Coronary artery (tissue), 2 donors: Measurements from ENCODE around the gene MAD1L1.
"Not testable (repeated sequence)": the region's sequence is repeated elsewhere in the genome, so short reads cannot be mapped to it uniquely, and the experiment has no call there.

Experiments
- DNase-seq: peaks from one replicate; pipeline ENCODE4 v3.0.0-alpha.2; 2017; ENCODE audit warnings: low spot score
- H3K27ac ChIP-seq, 2 donors: fragments of 200-600 bp; sonication (generic); one replicate each; pipeline ENCODE4 v1.5.1; 2016 to 2019
- H3K4me3 ChIP-seq: fragments of 200-600 bp; sonication (generic); 2 replicates; pipeline ENCODE4 v1.5.1; 2016; ENCODE audit warnings: mild to moderate bottlenecking, moderate library complexity
- TF ChIP-seq, protein P1 (sequence below): fragments of 200-600 bp; sonication (generic); IDR thresholded peaks from one replicate; pipeline ENCODE4 v1.5.1; 2019; ENCODE audit warnings: antibody characterized with exemption

The MAD1L1 gene

DNA sequence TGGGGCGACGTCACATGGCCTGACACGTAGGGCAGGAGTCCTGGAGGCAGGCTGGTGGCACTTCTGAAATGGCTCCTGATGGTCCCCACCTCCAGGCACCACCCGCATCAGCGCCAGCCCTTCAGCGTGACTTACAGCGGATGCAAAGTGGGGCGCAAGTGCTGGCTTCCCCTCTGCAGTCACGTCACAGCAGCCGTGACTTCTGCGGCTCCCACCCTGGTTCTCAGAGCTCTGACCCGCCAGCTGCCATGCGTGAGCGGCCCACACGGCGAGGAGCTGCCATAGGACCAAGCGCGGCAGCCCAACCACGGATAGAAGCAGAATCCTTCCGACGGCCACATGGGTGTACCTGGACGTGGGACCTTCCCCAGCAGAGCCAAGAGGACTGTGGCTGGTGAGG, 403.6 kb downstream of the MAD1L1 start:
- no peak for DNase-seq
- TF ChIP-seq, protein P1, sequence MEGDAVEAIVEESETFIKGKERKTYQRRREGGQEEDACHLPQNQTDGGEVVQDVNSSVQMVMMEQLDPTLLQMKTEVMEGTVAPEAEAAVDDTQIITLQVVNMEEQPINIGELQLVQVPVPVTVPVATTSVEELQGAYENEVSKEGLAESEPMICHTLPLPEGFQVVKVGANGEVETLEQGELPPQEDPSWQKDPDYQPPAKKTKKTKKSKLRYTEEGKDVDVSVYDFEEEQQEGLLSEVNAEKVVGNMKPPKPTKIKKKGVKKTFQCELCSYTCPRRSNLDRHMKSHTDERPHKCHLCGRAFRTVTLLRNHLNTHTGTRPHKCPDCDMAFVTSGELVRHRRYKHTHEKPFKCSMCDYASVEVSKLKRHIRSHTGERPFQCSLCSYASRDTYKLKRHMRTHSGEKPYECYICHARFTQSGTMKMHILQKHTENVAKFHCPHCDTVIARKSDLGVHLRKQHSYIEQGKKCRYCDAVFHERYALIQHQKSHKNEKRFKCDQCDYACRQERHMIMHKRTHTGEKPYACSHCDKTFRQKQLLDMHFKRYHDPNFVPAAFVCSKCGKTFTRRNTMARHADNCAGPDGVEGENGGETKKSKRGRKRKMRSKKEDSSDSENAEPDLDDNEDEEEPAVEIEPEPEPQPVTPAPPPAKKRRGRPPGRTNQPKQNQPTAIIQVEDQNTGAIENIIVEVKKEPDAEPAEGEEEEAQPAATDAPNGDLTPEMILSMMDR = no peak
- H3K27ac ChIP-seq = no peak overlapping the region

GRCh38 chr7:1828170-1828569, 404.6 kb downstream of the MAD1L1 start:
- not testable (repeated sequence) for DNase-seq, H3K4me3 ChIP-seq, H3K27ac ChIP-seq

More for the DNA sequence above, 403.6 kb downstream of the MAD1L1 start:
- no peak overlapping the region for H3K4me3 ChIP-seq

- peak; percentile 24 for DNase-seq
- not testable (repeated sequence) for H3K27ac ChIP-seq, H3K4me3 ChIP-seq
These were observed 405.2 kb downstream of the MAD1L1 start for GRCh38 chr7:1827521-1827981.

DNA sequence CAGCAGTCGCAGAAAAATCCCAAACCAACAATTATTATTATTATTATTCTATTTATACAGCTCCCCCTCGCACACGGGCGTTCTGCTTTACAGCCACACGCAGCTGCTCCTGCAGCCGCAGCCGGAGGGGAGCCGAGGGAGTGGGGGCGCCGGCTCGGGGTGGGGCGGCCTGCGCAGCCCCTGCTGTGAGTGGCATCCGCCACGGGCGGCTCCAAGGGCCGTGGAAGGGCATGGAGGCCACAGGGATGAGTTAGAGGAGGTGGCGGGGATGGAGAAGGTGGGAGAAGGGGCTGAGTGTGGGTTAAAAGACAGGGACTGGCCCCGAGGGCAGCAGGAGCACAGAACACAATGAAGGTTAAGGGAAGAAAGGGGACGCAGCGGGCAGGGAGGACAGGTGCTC, 405.8 kb downstream of the MAD1L1 start:
- DNase-seq, H3K4me3 ChIP-seq, H3K27ac ChIP-seq: not testable (repeated sequence)

GRCh38 chr7:1825897-1826741, 406.6 kb downstream of the MAD1L1 start:
- TF ChIP-seq, protein P1 = no peak
- no peak overlapping the region for H3K4me3 ChIP-seq
- no peak overlapping the region for H3K27ac ChIP-seq
- DNase-seq = peak; percentile 67

GRCh38 chr7:1825647-1825896, 407.2 kb downstream of the MAD1L1 start:
- not testable (repeated sequence) for H3K27ac ChIP-seq, H3K4me3 ChIP-seq
- peak; percentile 38 for DNase-seq

DNA sequence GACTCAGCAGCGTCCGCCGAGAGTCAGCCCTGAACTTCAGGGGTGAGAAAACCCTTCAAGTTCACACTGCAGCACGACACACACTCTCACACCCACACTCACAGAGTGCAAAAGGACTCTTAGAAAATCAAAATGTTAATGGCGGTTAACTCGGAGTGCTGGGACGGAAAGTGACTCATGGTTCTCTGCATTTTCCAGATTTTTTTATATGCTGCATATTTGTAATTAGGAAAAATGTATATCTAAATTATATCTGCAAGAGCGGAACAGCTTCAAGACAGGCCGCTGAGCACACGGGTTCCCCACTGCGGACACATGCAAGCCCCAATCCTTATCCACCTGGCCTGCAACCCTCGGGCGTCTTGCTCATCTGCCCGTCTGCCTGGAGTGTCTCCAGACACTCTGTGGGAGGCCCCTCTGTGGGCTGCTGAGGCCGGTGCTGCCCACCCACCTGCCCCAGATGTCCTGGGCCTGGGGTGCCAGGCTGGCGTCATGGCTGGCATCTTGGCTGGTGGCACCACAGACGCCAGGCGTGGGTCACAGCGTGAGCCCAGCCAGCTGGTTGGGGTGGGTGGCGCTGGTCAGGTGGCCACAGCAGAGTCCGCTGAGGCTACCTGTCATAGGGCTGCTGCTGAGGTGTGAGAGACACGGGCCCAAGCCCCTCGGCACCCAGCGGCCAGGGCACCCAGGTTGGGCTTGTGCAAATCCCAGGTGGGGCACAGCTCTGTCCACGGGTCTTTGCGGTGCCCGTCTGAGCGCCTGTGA, 407.7 kb downstream of the MAD1L1 start:
- H3K27ac ChIP-seq, H3K4me3 ChIP-seq: not testable (repeated sequence)
- DNase-seq = peak; percentile 26

DNA sequence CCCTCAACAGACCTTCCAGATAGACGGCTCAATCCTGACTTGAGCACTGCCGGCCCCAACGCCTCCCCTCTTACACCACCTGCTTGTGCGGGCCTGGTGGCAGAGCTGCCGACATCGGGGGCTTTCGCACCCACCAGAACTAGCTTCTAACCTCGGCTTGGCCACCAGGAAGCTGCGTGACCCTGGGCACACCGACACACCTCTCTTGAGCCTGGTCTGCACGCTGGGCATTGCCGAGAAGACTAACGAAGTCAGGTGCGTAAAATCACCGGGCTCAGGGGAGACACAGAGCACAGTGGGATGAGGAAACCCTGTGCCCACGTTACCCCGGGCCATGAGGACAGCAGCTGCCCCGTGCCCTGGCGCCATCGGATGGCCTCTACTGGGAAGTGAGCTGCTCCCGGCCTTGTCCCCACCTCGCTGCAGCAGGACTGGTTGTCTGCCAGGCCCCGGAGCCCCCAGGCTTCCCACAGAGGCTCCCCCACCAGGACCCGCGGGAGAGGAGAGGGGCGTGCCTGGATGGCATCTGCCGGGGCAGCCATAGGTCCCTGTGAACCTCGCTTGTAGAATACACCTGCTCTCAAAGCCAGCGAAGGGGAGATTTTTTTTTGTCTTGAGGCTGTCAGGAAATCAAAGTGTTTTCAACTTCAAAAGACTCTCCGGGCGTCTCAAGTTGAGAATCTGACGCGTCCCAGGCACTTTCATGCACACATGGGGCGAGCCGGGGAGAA, 408.4 kb downstream of the MAD1L1 start:
- not testable (repeated sequence) for H3K27ac ChIP-seq, H3K4me3 ChIP-seq
- peak; percentile 57 for DNase-seq

- peak; percentile 38 for DNase-seq
- TF ChIP-seq, protein P1 = no peak
- no peak overlapping the region for H3K27ac ChIP-seq
- H3K4me3 ChIP-seq = no peak overlapping the region
These were observed 409.2 kb downstream of the MAD1L1 start for GRCh38 chr7:1823376-1824150.
